Activated CD4-positive, CD25-positive, alpha-beta regulatory T cell treated with anti-CD3 and anti-CD28 coated beads, Interleukin-2, amount 50 U/mL, for 16 hours (primary cell): Measurements from ENCODE around the gene PALMD.

ENCODE experiments used
- DNase-seq: peaks from one replicate; pipeline ENCODE4 v3.0.0-alpha.2; 2020; ENCODE audit warnings: low read depth, low spot score

The PALMD gene

GRCh38 chr1:99660496-99660895, 14.6 kb downstream of the PALMD start:
- no peak for DNase-seq

- DNase-seq, result no peak
Observed at GRCh38 chr1:99661780-99662179, 15.9 kb downstream of the PALMD start.

GRCh38 chr1:99662539-99663080, 16.7 kb downstream of the PALMD start:
- no peak for DNase-seq

GRCh38 chr1:99663501-99663900, 17.6 kb downstream of the PALMD start:
- DNase-seq, result no peak

- DNase-seq, result no peak
Observed at GRCh38 chr1:99665212-99665611, 19.3 kb downstream of the PALMD start.

GRCh38 chr1:99669376-99669775, 23.5 kb downstream of the PALMD start:
- no peak for DNase-seq

GRCh38 chr1:99669821-99670220, 23.9 kb downstream of the PALMD start:
- no peak for DNase-seq

GRCh38 chr1:99670583-99670982, 24.7 kb downstream of the PALMD start:
- DNase-seq, result no peak

GRCh38 chr1:99672038-99672437, 26.1 kb downstream of the PALMD start:
- DNase-seq, result no peak

GRCh38 chr1:99672530-99673213, 26.8 kb downstream of the PALMD start:
- no peak for DNase-seq

GRCh38 chr1:99673315-99673714, 27.4 kb downstream of the PALMD start:
- no peak for DNase-seq

- no peak for DNase-seq
Observed at GRCh38 chr1:99674115-99675064, 28.5 kb downstream of the PALMD start.

GRCh38 chr1:99675292-99675691, 29.4 kb downstream of the PALMD start:
- DNase-seq, result no peak

GRCh38 chr1:99675994-99676393, 30.1 kb downstream of the PALMD start:
- no peak for DNase-seq

GRCh38 chr1:99676876-99677275, 31.0 kb downstream of the PALMD start:
- DNase-seq, result no peak

- DNase-seq, result no peak
Observed at GRCh38 chr1:99677416-99677815, 31.5 kb downstream of the PALMD start.

GRCh38 chr1:99680270-99680669, 34.4 kb downstream of the PALMD start:
- DNase-seq, result no peak

- DNase-seq, result no peak
Observed at GRCh38 chr1:99681583-99681982, 35.7 kb downstream of the PALMD start.

- no peak for DNase-seq
Observed at GRCh38 chr1:99682291-99682751, 36.4 kb downstream of the PALMD start.

GRCh38 chr1:99685516-99686180, 39.7 kb downstream of the PALMD start:
- no peak for DNase-seq

- no peak for DNase-seq
Observed at GRCh38 chr1:99691175-99691574, 45.3 kb downstream of the PALMD start.

- DNase-seq, result no peak
Observed at GRCh38 chr1:99696616-99697015, 50.7 kb downstream of the PALMD start.
